ENCODE data around the gene STK32B.

GRCh38 chr4:5124876-5125275 lies 73.6 kb downstream of the STK32B start:
- no peak for TF ChIP-seq CTCF (IDR thresholded peaks at IDR 0.05)
- TF ChIP-seq POLR2AphosphoS5 (IDR thresholded peaks at IDR 0.05; ENCODE audit: low read depth, low read length) = no peak
- no peak for TF ChIP-seq TCF7L2 (IDR thresholded peaks at IDR 0.05; ENCODE audit: low read depth, low read length)
- TF ChIP-seq REST (IDR thresholded peaks at IDR 0.05; ENCODE audit: insufficient read depth in 1 of 2, low read depth in 2 of 2, low read length in 1 of 2) = no peak
- TF ChIP-seq SIN3A (IDR thresholded peaks at IDR 0.05; ENCODE audit: borderline replicate concordance, insufficient read depth, low read depth, low read length) = no peak

Data from Panc1 (cell line).